ENCODE data around the gene SIRT4.
"Not testable (repeated sequence)": the region's sequence is repeated elsewhere in the genome, so short reads cannot be mapped to it uniquely, and the experiment has no call there.

Gene SIRT4

DNA sequence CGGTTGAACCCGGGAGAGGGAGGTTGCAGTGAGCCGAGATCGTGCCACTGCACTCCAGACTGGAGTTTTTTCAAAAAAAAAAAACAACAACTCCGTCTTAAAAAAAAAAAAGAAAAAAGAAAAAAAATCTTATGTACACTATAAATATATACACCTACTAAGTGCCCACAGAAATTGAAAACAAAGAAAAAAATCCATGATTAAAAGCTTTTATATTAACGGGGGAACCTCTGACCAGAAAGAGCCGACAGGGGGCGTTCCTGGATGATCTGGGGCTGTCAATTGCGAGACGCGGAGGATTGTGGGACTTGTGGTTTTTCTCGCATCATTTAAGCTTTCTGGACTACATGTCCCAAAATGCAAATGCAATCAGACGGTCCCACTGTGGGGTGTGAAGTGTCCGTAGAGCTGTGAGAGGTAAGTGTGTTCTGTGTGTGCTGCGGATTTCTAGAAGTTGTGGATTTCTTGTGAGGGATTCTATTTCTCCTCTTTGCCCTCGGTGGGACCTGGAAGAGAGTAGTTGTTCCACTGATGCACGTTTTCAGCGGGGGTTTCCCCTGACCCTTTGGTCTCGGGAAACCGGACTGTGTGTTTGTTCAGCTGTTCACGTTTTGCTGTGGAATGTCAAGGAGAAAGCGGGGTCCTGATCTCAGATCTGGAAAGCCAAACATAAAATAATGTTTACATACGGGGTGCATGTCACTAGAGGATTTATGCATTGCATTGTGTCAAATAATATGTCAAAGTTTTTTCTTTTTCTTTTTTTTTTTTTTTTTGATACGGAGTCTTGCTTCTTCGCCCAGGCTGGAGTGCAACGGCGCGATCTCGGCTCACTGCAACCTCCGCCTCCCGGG lies at the start of gene SIRT4:
SIRT4 (plus strand) TSS at position 360 of the 854 bp plus-strand sequence. CDS start 1,241 bp downstream, outside the sequence.
- DNase-seq (ENCODE audit: low read depth in 3 of 3), result peak; percentile 78 to 86 (median 83)

DNA sequence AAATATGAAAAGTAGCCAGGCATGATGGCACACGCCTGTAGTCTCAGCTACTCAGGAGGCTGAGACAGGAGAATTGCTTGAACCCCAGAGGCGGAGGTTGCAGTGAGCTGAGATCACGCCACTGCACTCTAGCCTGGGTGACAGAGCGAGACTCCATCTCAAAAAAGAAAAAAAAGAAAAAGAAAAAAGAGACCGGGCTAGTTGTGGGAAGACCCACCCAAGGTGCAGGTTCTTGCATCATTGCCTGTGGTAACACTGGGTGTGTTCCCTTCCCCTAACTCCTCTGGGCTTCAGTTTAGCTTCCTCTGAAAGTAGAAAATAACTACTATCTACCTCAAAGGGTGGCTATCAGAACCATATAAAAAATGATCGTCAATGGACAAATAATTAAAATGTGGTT lies 48.8 kb upstream of the SIRT4 start:
- not testable (repeated sequence) for DNase-seq (ENCODE audit: low read depth in 3 of 3)

GRCh38 chr12:120254809-120255208 lies 47.3 kb upstream of the SIRT4 start:
- no peak for DNase-seq (ENCODE audit: low read depth in 3 of 3)

GRCh38 chr12:120257041-120257821 lies 44.9 kb upstream of the SIRT4 start:
- DNase-seq (ENCODE audit: low read depth in 3 of 3), result no peak

DNA sequence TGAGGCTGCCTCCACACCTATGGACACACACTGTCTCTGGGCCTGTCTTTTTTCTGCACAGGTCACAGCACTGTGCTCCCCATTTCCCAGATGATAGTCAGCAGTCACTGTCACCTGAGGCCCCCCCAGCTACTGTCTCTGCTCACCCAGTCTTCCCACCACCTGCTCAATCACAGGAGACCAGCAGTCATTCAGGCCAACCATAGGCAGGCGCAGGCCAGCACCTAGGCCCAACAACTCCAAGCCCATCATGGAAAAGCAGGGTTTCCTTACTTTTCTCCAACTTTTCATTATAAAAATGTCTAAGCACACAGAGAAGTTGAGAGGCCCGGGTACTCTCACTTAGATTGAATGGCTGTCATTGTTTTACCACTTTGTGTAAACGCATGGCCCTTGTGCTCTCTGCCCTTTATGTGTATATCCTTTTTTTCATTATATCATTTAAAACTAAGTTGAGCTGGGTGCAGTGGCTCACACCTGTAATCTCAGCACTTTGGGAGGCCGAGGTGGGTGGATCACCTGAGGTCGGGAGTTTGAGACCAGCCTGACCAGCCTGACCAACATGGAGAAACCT lies 43.7 kb upstream of the SIRT4 start:
- DNase-seq (ENCODE audit: low read depth in 3 of 3), result no peak

GRCh38 chr12:120259418-120260202 lies 42.5 kb upstream of the SIRT4 start:
- no peak for DNase-seq (ENCODE audit: low read depth in 3 of 3)

- no peak for DNase-seq (ENCODE audit: low read depth in 3 of 3)
Measured at GRCh38 chr12:120260607-120261006, 41.5 kb upstream of the SIRT4 start.

- no peak for DNase-seq (ENCODE audit: low read depth in 3 of 3)
Measured at GRCh38 chr12:120261951-120262851, 39.9 kb upstream of the SIRT4 start.

DNA sequence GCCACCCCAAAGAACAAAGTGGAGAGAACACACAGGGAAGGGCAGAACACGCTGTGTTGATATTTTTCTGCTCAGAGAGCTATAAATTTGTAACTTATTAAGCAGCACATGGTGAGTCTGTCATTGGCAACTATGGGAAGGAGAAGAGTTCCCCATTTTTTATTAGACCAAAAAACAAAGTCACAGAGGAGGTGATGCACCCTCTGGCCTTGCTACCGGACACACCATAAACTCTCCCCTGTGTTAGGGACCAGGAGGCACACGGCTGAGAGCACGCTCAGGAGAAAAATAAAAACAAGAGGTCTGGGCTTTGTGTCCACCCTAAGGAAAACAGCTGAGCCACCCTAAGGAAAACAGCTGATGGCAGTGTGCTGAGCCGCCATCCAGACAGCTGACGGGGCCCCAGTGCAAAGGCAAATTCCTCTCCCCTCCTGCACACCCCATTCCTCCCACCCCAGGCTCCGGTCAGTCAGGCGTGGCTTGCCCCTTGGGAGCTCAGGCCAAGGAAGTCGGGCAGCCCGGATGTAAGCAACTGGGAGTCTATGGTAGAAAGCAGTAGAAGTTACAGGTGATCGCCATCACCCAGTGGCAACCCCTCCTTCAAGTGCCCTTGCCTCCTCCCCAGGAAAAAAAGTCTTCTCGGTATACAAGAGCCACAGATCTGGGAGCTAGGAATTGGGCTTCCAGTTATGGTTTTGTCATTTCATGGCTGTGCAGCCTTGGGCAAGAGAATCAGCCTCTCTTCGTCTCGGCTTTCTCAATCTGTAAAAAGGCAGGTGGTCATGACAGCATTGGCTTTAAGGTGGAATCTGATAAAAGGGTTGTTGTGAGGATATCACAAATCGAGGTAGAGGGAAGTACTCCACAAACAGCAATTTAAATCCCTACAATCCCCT lies 39.0 kb upstream of the SIRT4 start:
- no peak for DNase-seq (ENCODE audit: low read depth in 3 of 3)

DNA sequence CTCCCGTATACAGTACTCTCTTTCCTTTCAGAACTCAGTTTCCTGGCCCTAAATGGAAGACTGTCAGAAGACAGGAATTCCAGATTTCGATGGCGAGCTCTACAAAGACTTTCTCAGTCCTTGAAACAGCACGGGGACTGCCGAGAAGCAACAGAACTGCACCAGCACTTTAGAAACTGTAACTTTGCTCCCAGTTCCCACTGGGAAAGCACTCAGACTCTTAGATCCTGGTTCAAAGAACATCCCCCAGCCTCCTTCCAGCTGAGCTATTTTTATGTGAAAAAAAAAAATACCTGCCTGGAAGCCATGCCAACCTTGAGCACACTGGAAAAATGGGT lies 38.4 kb upstream of the SIRT4 start:
- no peak for DNase-seq (ENCODE audit: low read depth in 3 of 3)

- DNase-seq (ENCODE audit: low read depth in 3 of 3), result no peak
Measured at GRCh38 chr12:120264086-120264903, 37.8 kb upstream of the SIRT4 start.

DNA sequence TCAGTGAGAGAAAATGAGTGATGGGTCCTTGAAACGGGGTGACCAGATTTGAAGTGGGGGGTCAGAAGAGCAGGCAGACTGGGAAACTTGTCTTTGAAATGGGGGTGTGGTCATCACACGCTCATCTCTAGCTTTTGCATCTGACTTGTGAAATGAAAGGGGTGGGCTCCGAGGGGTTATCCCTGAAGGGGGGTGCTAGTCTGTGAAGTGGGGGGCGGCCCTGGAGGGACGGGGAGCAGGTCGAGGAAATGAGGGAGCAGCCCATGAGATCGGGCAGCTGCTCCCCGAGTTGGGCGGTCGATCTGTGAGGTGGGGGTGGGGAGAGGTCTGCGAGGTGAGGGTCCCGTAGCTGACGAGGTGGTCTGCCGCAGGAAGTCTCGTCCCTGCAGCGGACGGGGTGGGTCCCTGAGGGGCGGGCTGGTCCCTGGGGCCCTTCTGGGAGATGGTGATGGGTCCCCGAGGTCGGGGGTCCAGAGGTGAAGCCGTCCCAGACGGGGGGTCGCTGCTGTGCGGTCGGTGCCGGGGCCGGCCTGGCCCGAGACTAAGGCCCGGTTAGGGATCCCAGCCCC lies 37.1 kb upstream of the SIRT4 start:
- DNase-seq (ENCODE audit: low read depth in 3 of 3), result no peak

GRCh38 chr12:120265473-120266179 lies 36.5 kb upstream of the SIRT4 start, which contains the start of gene PXN:
Gene PXN (minus strand): TSS chr12:120265730. CDS start chr12:120265629, 101 bp downstream.
- peak; percentile 78 to 87 (median 83) for DNase-seq (ENCODE audit: low read depth in 3 of 3)

DNA sequence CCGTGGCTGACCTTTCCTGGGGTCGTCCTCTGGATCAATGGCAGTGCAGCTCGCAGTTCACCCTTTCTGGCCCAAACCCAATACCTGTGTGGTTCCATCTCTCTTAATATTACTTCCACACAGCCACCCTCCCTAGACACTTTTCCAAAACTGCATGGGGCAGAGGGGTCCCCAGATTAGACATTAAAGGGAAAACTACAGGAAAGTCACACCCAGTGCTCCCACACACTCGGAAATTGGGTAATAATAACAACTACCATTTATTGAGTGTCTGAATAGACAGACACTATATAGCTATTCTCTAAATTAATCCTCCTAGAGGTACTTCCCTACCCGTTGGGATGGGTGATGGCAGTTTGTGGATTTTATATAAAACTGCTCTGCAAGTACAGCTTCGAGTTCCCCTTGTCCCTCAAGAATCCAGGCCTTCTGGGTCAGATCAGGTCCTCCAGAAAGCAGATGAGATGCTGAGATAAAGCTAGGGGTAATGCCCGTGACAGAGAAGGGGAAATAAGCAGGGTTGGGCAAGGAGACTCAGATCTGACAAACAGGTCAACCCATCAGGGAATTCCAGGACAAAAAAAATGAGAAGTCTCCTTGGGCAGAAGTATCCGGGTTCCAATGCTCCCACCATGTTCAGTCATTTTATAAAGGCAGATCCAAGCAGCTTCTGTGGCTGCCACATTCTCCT lies 35.8 kb upstream of the SIRT4 start:
- no peak for DNase-seq (ENCODE audit: low read depth in 3 of 3)

GRCh38 chr12:120267736-120268135 lies 34.4 kb upstream of the SIRT4 start:
- no peak for DNase-seq (ENCODE audit: low read depth in 3 of 3)

DNA sequence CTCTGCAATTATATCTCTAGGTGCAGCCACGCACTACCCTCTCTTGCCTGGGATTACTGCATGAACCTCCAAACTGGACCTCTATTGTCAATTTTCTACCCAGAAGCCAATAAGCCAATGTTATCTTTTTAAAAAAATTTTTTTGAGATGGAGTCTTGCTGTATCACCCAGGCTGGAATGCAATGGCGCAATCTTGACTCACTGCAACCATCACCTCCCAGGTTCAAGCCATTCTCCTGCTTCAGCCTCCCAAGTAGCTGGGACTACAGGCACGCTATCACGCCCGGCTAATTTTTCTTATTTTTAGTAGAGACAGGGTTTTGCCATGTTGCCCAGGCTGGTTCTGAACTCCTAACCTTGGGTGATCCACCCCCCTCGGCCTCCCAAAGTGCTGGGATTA lies 25.4 kb upstream of the SIRT4 start:
- no peak for DNase-seq (ENCODE audit: low read depth in 3 of 3)
